ENCODE measurements around the gene SPNS2.
A peak's percentile ranks its signal among the peaks of the same experiment; 100 is the strongest.

The SPNS2 gene

DNA sequence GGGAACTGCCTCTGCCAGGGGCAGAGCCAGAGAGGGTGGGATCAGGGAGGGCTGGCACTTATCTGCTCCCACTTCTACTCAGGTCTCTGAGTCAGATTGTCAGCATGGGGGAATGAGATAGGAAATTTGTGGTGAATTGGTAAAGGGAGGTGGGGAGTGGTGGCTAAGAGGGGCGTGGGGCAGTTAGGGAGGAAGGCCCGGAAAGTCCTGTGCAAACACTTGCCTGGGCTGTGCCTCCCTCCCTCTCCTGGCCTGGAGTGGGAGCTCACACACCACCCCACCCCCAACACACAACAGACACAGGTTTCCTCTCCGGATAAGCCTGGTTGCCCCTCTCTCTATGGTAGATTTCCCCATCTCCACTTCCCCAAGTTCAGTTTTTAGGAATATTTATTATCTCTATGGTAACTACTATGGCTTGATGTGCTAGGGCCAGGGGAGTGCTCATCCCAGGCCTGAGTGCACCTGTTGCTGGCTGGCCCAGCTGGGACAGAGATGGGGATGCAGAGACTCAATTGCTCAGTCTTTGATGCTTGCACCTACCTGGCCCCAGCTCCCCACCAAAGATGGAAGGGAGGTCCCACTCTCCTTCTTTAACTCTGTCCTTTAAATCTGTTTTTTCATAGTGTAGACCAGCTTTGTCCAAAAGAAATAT is 2.7 kb downstream of the SPNS2 start:
- Histone ChIP-seq H3K27me3 (ENCODE audit: insufficient read depth, insufficient read length) (peaks cover 46% of the 10 kb centered on the region), H3K9me3 (ENCODE audit: insufficient read depth, low read length) (no peaks in the 10 kb centered on the region), H3K4me3 (ENCODE audit: insufficient read length, low read depth) (no peak overlapping the region), H3K9ac (ENCODE audit: insufficient read length, low read depth) (no peak overlapping the region), H3K36me3 (ENCODE audit: insufficient read depth, insufficient read length, low read length) (no peaks in the 10 kb centered on the region), H3K4me1 (ENCODE audit: insufficient read depth, insufficient read length) (peaks cover 32% of the 10 kb centered on the region)
- no peak for DNase-seq (ENCODE audit: low read depth, low spot score)
- no peak for TF ChIP-seq YY1 (IDR thresholded peaks at IDR 0.05; ENCODE audit: insufficient read depth, insufficient read length)
- TF ChIP-seq SUZ12 (IDR thresholded peaks at IDR 0.05; ENCODE audit: extremely low read depth, insufficient read depth, insufficient read length): no peak
- no peak for TF ChIP-seq ZNF274 (IDR thresholded peaks at IDR 0.05; ENCODE audit: low read depth, low read length)

DNA sequence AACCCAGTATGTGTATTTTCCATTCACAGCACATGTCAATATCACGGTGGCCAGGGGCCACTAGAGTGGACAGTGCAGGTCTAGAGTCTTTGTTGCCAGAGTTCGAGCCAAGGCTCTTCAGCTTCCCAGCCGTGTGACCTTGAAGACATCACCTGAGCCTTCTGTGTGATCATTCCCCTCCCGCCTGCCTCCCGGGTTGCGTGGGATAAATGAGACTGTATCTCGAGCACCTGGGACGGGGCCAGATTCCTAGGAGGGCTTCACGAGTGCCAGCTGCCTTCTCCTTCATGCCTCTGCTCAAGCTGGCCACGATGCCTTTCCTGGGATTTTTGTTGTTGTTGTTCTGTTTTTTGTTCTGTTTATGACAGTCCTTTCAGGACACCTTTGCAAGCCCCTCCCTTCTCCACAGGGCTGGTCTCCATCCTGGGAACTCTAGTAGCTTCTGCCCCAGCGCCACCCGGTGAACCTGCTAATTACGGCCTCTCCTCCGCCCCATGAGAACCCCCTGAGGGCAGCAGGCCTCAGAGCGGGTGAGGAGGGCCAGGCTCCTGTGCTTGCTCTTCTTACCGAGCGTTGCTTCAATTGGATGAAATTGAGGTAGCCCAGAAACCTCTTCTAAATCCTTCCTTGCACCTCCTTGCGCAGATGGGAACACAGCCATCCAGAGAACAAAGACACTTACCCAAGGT is 3.9 kb downstream of the SPNS2 start:
- H3K4me3 ChIP-seq (ENCODE audit: insufficient read length, low read depth): no peak overlapping the region
- no peaks in the 10 kb centered on the region for H3K36me3 ChIP-seq (ENCODE audit: insufficient read depth, insufficient read length, low read length)
- H3K27me3 ChIP-seq (ENCODE audit: insufficient read depth, insufficient read length): peaks cover 34% of the 10 kb centered on the region
- no peak for DNase-seq (ENCODE audit: low read depth, low spot score)
- no peak for TF ChIP-seq YY1 (IDR thresholded peaks at IDR 0.05; ENCODE audit: insufficient read depth, insufficient read length)
- H3K4me1 ChIP-seq (ENCODE audit: insufficient read depth, insufficient read length): peaks cover 36% of the 10 kb centered on the region
- H3K9ac ChIP-seq (ENCODE audit: insufficient read length, low read depth): no peak overlapping the region
- no peaks in the 10 kb centered on the region for H3K9me3 ChIP-seq (ENCODE audit: insufficient read depth, low read length)

DNA sequence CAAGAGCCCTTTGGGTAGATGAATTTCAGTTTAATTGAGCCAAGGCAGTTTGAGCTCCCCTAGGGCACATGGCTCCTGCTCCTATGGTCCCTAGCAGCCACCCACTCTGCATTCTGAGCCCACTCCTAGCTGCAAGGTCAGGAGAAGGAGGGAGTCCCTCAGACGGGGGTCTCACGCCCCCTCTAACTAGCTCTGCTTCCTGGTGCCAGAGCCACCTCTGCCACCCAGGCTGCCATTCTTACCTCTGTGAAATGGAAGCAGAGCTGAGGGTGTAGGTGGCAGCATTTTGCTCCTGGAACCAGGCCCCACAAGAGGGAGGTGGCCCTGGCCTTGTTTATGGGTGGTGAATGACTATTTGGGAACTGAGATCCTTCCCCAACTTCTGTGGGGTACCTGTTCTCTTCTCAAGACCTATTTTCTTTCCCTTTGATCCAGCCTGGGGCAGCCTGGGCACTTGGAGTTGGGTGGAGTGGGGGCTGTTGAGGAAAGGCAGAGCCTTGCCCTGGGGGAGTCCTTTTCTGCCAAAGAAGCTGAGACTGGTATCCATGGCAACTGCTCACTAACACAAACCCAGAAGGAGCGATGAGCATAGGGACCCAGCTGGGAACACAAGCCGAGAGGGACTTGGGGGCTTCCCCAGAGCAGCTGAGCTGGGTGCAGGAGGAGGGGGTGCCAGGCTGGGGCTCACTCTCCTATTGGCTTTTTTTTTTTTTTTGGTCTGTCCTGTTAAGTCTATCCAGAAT is 4.8 kb downstream of the SPNS2 start:
- Histone ChIP-seq H3K9ac (ENCODE audit: insufficient read length, low read depth) (no peak overlapping the region), H3K4me1 (ENCODE audit: insufficient read depth, insufficient read length) (peaks cover 31% of the 10 kb centered on the region)
- no peak for DNase-seq (ENCODE audit: low read depth, low spot score)

DNA sequence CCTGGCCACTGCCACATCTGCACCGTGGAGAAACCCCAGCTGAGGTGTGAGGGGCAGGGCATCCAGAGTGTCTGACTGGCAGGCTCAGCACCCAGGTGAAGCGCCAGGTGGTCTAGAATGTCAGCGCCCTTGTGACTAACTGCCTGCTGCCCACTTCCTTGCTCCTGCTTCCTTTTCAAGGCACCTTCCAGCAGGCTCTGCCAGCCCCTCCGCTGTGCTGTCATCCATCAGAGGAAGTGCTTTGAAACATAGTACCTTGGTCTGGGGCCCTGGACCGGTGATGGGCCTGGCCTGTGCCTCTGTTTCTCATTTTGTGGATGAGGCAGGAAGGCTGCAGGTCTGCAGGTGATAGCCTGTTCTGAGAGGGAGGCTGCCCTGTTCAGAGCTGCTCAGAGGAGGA is 5.5 kb downstream of the SPNS2 start:
- H3K9ac ChIP-seq (ENCODE audit: insufficient read length, low read depth): no peak overlapping the region
- DNase-seq (ENCODE audit: low read depth, low spot score): no peak
- H3K27me3 ChIP-seq (ENCODE audit: insufficient read depth, insufficient read length): peaks cover 33% of the 10 kb centered on the region
- H3K36me3 ChIP-seq (ENCODE audit: insufficient read depth, insufficient read length, low read length): no peaks in the 10 kb centered on the region
- peaks cover 31% of the 10 kb centered on the region for H3K4me1 ChIP-seq (ENCODE audit: insufficient read depth, insufficient read length)
- H3K9me3 ChIP-seq (ENCODE audit: insufficient read depth, low read length): no peaks in the 10 kb centered on the region
- no peak overlapping the region for H3K4me3 ChIP-seq (ENCODE audit: insufficient read length, low read depth)
- TF ChIP-seq YY1 (IDR thresholded peaks at IDR 0.05; ENCODE audit: insufficient read depth, insufficient read length) (no peak), ZNF274 (IDR thresholded peaks at IDR 0.05; ENCODE audit: low read depth, low read length) (no peak), SUZ12 (IDR thresholded peaks at IDR 0.05; ENCODE audit: extremely low read depth, insufficient read depth, insufficient read length) (no peak)

More for the DNA sequence above, 4.8 kb downstream of the SPNS2 start:
- Histone ChIP-seq H3K9me3 (ENCODE audit: insufficient read depth, low read length) (no peaks in the 10 kb centered on the region), H3K27me3 (ENCODE audit: insufficient read depth, insufficient read length) (peaks cover 26% of the 10 kb centered on the region), H3K36me3 (ENCODE audit: insufficient read depth, insufficient read length, low read length) (no peaks in the 10 kb centered on the region), H3K4me3 (ENCODE audit: insufficient read length, low read depth) (no peak overlapping the region)
- no peak for TF ChIP-seq ZNF274 (IDR thresholded peaks at IDR 0.05; ENCODE audit: low read depth, low read length)
- no peak for TF ChIP-seq YY1 (IDR thresholded peaks at IDR 0.05; ENCODE audit: insufficient read depth, insufficient read length)
- no peak for TF ChIP-seq SUZ12 (IDR thresholded peaks at IDR 0.05; ENCODE audit: extremely low read depth, insufficient read depth, insufficient read length)

DNA sequence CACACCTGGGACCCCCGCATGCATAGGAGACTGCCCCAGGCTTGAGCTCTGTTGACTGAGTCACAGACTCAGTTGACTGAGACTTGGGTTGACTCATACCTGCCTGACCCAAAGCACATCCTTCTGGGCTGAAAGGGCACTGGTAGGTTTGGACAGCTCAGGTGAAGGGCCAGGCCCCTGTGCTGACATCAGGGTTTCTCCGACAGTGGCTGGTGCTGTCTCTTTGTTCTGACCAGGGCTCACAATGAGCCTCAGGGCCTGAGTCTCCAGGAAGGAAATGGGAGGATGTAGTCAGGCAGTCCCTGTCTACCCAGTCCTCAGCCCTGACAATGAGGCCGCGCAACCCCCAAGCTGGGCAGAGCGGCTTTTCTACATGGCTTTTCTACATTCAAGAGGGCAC is 6.5 kb downstream of the SPNS2 start:
- Histone ChIP-seq H3K36me3 (ENCODE audit: insufficient read depth, insufficient read length, low read length) (no peaks in the 10 kb centered on the region), H3K27me3 (ENCODE audit: insufficient read depth, insufficient read length) (peaks cover 26% of the 10 kb centered on the region), H3K9me3 (ENCODE audit: insufficient read depth, low read length) (no peaks in the 10 kb centered on the region), H3K4me1 (ENCODE audit: insufficient read depth, insufficient read length) (peaks cover 33% of the 10 kb centered on the region), H3K9ac (ENCODE audit: insufficient read length, low read depth) (no peak overlapping the region), H3K4me3 (ENCODE audit: insufficient read length, low read depth) (no peak overlapping the region)
- DNase-seq (ENCODE audit: low read depth, low spot score): no peak
- TF ChIP-seq ZNF274 (IDR thresholded peaks at IDR 0.05; ENCODE audit: low read depth, low read length) (no peak), YY1 (IDR thresholded peaks at IDR 0.05; ENCODE audit: insufficient read depth, insufficient read length) (no peak), SUZ12 (IDR thresholded peaks at IDR 0.05; ENCODE audit: extremely low read depth, insufficient read depth, insufficient read length) (no peak)

DNA sequence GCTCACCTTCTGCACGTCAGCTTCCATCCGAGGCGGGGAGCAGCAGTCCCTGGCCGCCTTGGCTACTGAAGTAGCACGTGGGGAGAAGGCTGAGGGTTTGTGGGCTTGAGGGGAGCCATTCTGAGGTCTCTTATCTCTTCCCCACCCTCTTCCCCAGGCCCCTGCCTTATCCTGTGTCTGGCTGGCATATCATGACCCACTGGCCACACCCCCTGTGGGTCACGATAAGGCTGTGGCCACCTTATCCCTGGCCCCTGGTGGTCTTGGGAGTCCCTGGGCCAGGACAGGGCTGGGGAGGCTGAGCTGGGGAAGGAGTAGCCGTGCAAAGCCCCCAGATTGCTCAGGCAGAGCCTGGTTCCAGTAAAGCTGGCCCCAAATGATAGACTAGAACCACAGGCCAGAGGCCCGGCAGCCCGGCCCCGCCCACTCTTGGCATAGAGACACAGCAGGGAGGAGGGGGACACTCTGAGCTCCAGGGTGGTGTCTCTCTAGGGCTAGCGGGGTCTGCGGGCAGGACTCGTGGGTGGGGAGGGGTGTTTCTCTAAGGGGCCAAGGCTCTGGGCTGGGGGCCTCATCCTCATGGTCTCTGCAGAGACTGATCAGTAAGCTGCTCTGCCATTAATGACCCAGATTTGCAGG is 7.6 kb downstream of the SPNS2 start:
- Histone ChIP-seq H3K4me1 (ENCODE audit: insufficient read depth, insufficient read length) (peaks cover 32% of the 10 kb centered on the region), H3K9ac (ENCODE audit: insufficient read length, low read depth) (peak overlapping the region; percentile 18), H3K9me3 (ENCODE audit: insufficient read depth, low read length) (no peaks in the 10 kb centered on the region), H3K36me3 (ENCODE audit: insufficient read depth, insufficient read length, low read length) (no peaks in the 10 kb centered on the region), H3K27me3 (ENCODE audit: insufficient read depth, insufficient read length) (peaks cover 17% of the 10 kb centered on the region), H3K4me3 (ENCODE audit: insufficient read length, low read depth) (no peak overlapping the region)
- DNase-seq (ENCODE audit: low read depth, low spot score): no peak
- TF ChIP-seq ZNF274 (IDR thresholded peaks at IDR 0.05; ENCODE audit: low read depth, low read length) (no peak), YY1 (IDR thresholded peaks at IDR 0.05; ENCODE audit: insufficient read depth, insufficient read length) (no peak), SUZ12 (IDR thresholded peaks at IDR 0.05; ENCODE audit: extremely low read depth, insufficient read depth, insufficient read length) (no peak)

DNA sequence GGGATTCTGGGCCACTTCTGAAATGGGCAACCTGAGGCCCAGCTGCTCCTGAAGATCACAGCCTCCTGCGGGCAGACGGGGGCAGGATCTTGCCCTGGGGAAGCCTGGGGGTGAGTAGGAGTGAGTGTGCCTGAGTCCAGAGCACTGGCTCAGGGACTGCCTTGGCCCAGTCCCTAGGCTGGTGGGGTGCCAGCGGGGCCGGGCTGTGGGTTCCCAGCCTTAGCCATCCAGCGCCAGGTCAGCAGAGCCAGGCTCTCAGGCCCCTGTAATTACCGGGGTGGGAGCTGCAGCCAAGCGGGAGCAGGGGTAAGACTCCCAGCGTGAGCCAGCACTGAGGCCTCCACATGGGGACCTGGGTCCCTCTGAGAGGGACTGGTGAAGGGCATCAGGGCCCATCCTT is 8.2 kb downstream of the SPNS2 start:
- no peak for DNase-seq (ENCODE audit: low read depth, low spot score)
- Histone ChIP-seq H3K27me3 (ENCODE audit: insufficient read depth, insufficient read length) (peaks cover 12% of the 10 kb centered on the region), H3K9me3 (ENCODE audit: insufficient read depth, low read length) (no peaks in the 10 kb centered on the region), H3K36me3 (ENCODE audit: insufficient read depth, insufficient read length, low read length) (no peaks in the 10 kb centered on the region), H3K4me1 (ENCODE audit: insufficient read depth, insufficient read length) (peaks cover 31% of the 10 kb centered on the region), H3K4me3 (ENCODE audit: insufficient read length, low read depth) (no peak overlapping the region), H3K9ac (ENCODE audit: insufficient read length, low read depth) (no peak overlapping the region)
- no peak for TF ChIP-seq SUZ12 (IDR thresholded peaks at IDR 0.05; ENCODE audit: extremely low read depth, insufficient read depth, insufficient read length)
- no peak for TF ChIP-seq ZNF274 (IDR thresholded peaks at IDR 0.05; ENCODE audit: low read depth, low read length)
- no peak for TF ChIP-seq YY1 (IDR thresholded peaks at IDR 0.05; ENCODE audit: insufficient read depth, insufficient read length)

Measured in NT2/D1 (cell line).